Brain microvascular endothelial cell (primary cell): ENCODE results near the gene CDH13.

ENCODE experiments used
- DNase-seq: peaks from one replicate; pipeline ENCODE4 v3.0.0-alpha.2; 2020
- H3K27ac ChIP-seq: fragments of 250-450 bp; sonication (Bioruptor Pico); 2 replicates; pipeline ENCODE4 v1.5.1; 2020; ENCODE audit warnings: mild to moderate bottlenecking, moderate library complexity
- H3K27me3 ChIP-seq: fragments of 250-450 bp; sonication (Bioruptor Pico); replicated peaks from 2 replicates; pipeline ENCODE4 v1.5.1; 2020; ENCODE audit warnings: mild to moderate bottlenecking
- H3K36me3 ChIP-seq: fragments of 250-450 bp; sonication (Bioruptor Pico); replicated peaks from 2 replicates; pipeline ENCODE4 v1.5.1; 2020; ENCODE audit warnings: mild to moderate bottlenecking
- H3K4me3 ChIP-seq: 2 replicates; pipeline ENCODE4 v1.5.1; 2011; ENCODE audit warnings: low read depth, mild to moderate bottlenecking, control low read depth, low read length, moderate library complexity
- in situ Hi-C: cut with HindIII; loops from 2 replicates; pipeline ENCODE4 v1.10.0; 2017; ENCODE audit warnings: low sequenced_read_pairs, low pct_ligation_motif_present
- TF ChIP-seq, protein P1 (sequence below): IDR thresholded peaks from 2 replicates; pipeline ENCODE4 v1.5.1; 2011; ENCODE audit warnings: low read depth, mild to moderate bottlenecking, moderate library complexity, low read length, control low read depth, inconsistent platforms; ENCODE audit errors: missing control alignments

Gene CDH13

DNA sequence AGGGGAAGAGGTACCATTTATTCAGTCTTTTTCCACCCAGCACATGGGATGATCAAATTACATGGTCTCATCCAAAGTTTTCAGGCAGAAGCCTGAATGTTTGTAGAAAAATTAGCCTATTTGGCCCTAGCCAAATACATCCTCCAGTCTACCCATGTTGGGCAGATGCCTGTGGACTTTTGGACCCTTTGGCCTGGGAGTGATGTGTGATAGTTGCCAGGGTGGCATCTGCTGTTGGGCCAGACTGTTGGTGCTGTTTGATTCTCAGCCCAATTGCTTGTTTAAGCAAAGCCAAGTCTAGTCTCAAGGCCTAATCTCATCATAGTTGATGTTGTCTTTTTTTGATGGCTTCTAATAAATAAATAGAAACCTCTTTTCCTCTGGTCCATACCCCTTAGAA is 419.0 kb downstream of the CDH13 start:
- no peak overlapping the region for H3K4me3 ChIP-seq
- in situ Hi-C loops: no loop called here
- H3K27me3 ChIP-seq: no peaks in the 10 kb centered on the region
- no peaks in the 10 kb centered on the region for H3K36me3 ChIP-seq
- TF ChIP-seq, protein P1, sequence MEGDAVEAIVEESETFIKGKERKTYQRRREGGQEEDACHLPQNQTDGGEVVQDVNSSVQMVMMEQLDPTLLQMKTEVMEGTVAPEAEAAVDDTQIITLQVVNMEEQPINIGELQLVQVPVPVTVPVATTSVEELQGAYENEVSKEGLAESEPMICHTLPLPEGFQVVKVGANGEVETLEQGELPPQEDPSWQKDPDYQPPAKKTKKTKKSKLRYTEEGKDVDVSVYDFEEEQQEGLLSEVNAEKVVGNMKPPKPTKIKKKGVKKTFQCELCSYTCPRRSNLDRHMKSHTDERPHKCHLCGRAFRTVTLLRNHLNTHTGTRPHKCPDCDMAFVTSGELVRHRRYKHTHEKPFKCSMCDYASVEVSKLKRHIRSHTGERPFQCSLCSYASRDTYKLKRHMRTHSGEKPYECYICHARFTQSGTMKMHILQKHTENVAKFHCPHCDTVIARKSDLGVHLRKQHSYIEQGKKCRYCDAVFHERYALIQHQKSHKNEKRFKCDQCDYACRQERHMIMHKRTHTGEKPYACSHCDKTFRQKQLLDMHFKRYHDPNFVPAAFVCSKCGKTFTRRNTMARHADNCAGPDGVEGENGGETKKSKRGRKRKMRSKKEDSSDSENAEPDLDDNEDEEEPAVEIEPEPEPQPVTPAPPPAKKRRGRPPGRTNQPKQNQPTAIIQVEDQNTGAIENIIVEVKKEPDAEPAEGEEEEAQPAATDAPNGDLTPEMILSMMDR: no peak
- no peak for DNase-seq
- no peak overlapping the region for H3K27ac ChIP-seq

DNA sequence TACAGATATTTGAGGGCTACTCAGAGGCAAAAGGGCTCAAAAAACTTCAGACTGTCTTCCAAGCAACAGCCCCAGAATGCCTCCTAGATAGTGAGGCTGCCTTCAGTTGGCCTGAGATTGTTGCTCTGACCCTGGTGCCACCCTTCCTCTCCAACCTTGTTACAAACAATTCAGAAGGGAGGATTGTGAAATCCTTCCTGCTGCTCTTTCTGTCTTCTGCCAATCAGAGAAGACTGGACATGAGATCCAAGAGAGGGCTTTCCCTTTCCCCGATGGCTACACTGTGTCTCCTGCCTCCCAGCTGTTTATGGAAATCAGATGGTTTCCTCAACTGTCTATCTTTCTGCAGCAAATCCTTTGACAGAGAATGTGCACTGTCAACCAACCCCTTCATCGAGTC is 419.9 kb downstream of the CDH13 start:
- no peaks in the 10 kb centered on the region for H3K27me3 ChIP-seq
- DNase-seq: no peak
- in situ Hi-C loops: no loop called here
- TF ChIP-seq, protein P1: no peak
- no peak overlapping the region for H3K27ac ChIP-seq
- no peak overlapping the region for H3K4me3 ChIP-seq
- no peaks in the 10 kb centered on the region for H3K36me3 ChIP-seq

DNA sequence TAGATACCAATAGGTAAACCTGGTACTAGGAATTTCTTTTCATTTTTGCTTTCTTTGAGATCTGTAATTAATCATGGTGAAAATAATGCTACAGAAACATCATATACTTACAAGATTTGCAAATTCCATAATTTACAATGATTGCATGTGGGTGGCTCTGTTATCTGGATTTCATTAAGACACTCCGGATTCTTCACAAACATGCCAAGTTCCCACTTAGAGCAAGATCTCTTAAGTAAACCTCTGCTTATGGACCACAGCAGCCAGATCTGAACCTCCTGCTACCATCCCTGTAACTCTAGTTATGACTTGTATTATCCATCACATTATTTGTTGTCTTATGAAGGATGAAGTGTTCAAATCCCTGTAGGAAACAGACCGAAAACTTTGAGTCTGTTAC is 424.7 kb downstream of the CDH13 start:
- no peaks in the 10 kb centered on the region for H3K36me3 ChIP-seq
- DNase-seq: no peak
- H3K4me3 ChIP-seq: no peak overlapping the region
- H3K27me3 ChIP-seq: no peaks in the 10 kb centered on the region
- TF ChIP-seq, protein P1: no peak
- no peak overlapping the region for H3K27ac ChIP-seq
- in situ Hi-C loops: loop anchor here (25.0 kb wide), 1 partner anchor 414 kb away; the partner anchor contains the start of gene CDH13

DNA sequence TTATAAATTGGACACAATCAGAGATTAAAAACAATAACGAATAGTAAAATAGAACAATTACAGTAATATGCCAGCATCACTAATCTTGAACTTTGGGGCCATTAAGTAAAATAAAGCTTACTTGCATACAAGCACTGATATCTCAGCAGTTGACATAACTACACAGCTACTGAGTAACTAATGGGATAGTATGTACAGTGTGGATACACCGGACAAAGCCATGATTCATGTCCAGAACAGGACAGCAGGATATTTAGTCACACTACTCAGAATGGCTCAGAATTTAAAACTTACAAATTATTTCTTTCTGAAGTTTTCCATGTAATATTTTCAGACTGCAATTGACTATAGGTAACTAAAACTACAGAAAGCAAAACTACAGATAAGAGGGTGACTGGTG is 427.5 kb downstream of the CDH13 start:
- TF ChIP-seq, protein P1: no peak
- peak; percentile 11 for DNase-seq
- H3K27me3 ChIP-seq: no peaks in the 10 kb centered on the region
- no peak overlapping the region for H3K4me3 ChIP-seq
- H3K27ac ChIP-seq: no peak overlapping the region
- in situ Hi-C loops: loop anchor here (25.0 kb wide), 1 partner anchor 417 kb away; the partner anchor contains the start of gene CDH13
- H3K36me3 ChIP-seq: no peaks in the 10 kb centered on the region

DNA sequence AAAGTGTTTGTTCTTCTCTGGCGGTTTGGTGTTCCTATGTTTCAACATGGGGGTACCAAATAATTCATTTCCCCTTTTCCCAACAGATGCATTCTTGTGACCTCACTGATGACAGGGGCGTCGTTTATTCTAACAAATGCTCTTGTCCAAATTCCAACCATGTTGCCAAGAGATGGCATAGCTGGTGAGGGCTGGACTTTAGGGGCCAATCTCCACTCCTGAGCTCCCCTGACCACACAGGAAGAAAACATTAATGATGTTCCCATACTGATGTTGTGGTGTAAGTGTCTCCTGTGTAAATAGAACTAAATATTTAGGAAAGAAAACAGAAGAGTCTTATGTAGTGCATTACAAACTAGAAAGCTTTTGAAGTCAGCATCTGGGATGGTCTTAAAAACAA is 431.6 kb downstream of the CDH13 start:
- no peak overlapping the region for H3K4me3 ChIP-seq
- in situ Hi-C loops: loop anchor here (25.0 kb wide), 1 partner anchor 421 kb away; the partner anchor contains the start of gene CDH13
- DNase-seq: no peak
- TF ChIP-seq, protein P1: no peak
- no peaks in the 10 kb centered on the region for H3K27me3 ChIP-seq
- no peaks in the 10 kb centered on the region for H3K36me3 ChIP-seq
- H3K27ac ChIP-seq: no peak overlapping the region

DNA sequence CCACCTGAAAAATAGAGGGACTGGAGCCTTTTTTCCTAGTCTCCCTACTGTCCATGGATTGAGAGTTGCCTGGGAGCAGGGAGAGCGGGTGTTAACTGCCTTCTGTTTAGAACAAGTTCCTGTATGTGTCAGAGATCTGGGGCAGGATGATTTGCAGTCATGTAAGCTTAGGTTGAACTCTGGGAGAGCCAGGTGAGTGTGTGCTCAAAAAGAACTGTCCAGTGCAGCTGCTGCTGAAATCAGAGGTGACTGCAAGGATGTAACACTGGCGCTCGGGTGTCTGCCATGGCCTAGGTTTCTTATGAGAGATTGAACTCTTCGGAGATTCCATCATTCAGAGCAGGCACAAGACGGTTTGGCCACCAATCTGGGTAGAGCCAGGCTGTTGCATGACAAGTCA is 432.5 kb downstream of the CDH13 start:
- H3K27ac ChIP-seq: no peak overlapping the region
- no peaks in the 10 kb centered on the region for H3K36me3 ChIP-seq
- H3K27me3 ChIP-seq: no peaks in the 10 kb centered on the region
- H3K4me3 ChIP-seq: no peak overlapping the region
- no peak for DNase-seq
- in situ Hi-C loops: loop anchor here (25.0 kb wide), 1 partner anchor 422 kb away; the partner anchor contains the start of gene CDH13
- TF ChIP-seq, protein P1: no peak
